Keratinocyte (primary cell): ENCODE data around the gene EPB41. TPM values are rescaled to one million over a fixed set of nuclear protein-coding genes. Genes with fewer than 3 reads are reported as not detected.

Source experiments
- DNase-seq: peaks from one replicate; pipeline ENCODE4 v3.0.0-alpha.2; 2011; ENCODE audit warnings: low read depth, missing footprints, low spot score
- FAIRE-seq: peaks from 2 replicates; lab custom pipeline; 2011; peaks lifted over from hg19 to GRCh38; lab: Jason Lieb, UNC
- H2AFZ ChIP-seq: 2 replicates; pipeline ENCODE4 v1.6.0; 2012; ENCODE audit warnings: low read length, control low read depth, inconsistent platforms; ENCODE audit not compliant: control insufficient read depth
- H3K27ac ChIP-seq: 2 replicates; pipeline ENCODE4 v1.5.1; 2011; ENCODE audit warnings: low read length; ENCODE audit not compliant: control insufficient read depth, insufficient read depth
- H3K27me3 ChIP-seq: 3 replicates; pipeline ENCODE4 v1.6.0; 2011; ENCODE audit warnings: low read length; ENCODE audit not compliant: control insufficient read depth, insufficient read depth; ENCODE audit errors: extremely low read depth
- H3K36me3 ChIP-seq, 2 experiments: 2 replicates in 1 of 2; 3 replicates in 1 of 2; pipeline ENCODE4 v1.5.1; 2011; ENCODE audit warnings: low read length in 2 of 2, mild to moderate bottlenecking in 1 of 2; ENCODE audit not compliant: control insufficient read depth in 2 of 2, insufficient read depth in 2 of 2; ENCODE audit errors: extremely low read depth in 1 of 2
- H3K4me1 ChIP-seq: 3 replicates; pipeline ENCODE4 v1.5.1; 2011; ENCODE audit warnings: low read length; ENCODE audit not compliant: control insufficient read depth, insufficient read depth; ENCODE audit errors: extremely low read depth
- H3K4me2 ChIP-seq: 3 replicates; pipeline ENCODE4 v1.6.0; 2011; ENCODE audit warnings: low read depth, low read length; ENCODE audit not compliant: control insufficient read depth, insufficient read depth; ENCODE audit errors: extremely low read depth
- H3K4me3 ChIP-seq, 3 experiments: fragments of 200-600 bp in 1 of 3; sonication (generic) in 1 of 3; 2 replicates in 2 of 3; 3 replicates in 1 of 3; pipeline ENCODE4 v1.5.1; 2011 to 2016; ENCODE audit warnings: low read length in 3 of 3, mild to moderate bottlenecking in 3 of 3, control low read depth in 2 of 3, inconsistent platforms in 1 of 3, low read depth in 1 of 3, mixed read lengths in 1 of 3, mixed run types in 1 of 3, moderate library complexity in 1 of 3; ENCODE audit not compliant: control insufficient read depth in 2 of 3, insufficient read depth in 2 of 3; ENCODE audit errors: extremely low read depth in 1 of 3
- H3K79me2 ChIP-seq: 2 replicates; pipeline ENCODE4 v1.6.0; 2012; ENCODE audit warnings: low read length; ENCODE audit not compliant: control insufficient read depth, insufficient read depth
- H3K9ac ChIP-seq: 3 replicates; pipeline ENCODE4 v1.6.0; 2011; ENCODE audit warnings: low read length; ENCODE audit not compliant: control insufficient read depth, insufficient read depth; ENCODE audit errors: extremely low read depth
- H3K9me1 ChIP-seq: 3 replicates; pipeline ENCODE4 v1.6.0; 2011; ENCODE audit warnings: low read length; ENCODE audit not compliant: control insufficient read depth, insufficient read depth; ENCODE audit errors: extremely low read depth
- H3K9me3 ChIP-seq: 2 replicates; pipeline ENCODE4 v1.5.1; 2012; ENCODE audit warnings: low read depth, low read length; ENCODE audit not compliant: control insufficient read depth
- H4K20me1 ChIP-seq: 3 replicates; pipeline ENCODE4 v1.6.0; 2011; ENCODE audit warnings: low read length; ENCODE audit not compliant: control insufficient read depth, insufficient read depth; ENCODE audit errors: extremely low read depth
- CTCF ChIP-seq, 3 experiments: IDR thresholded peaks in 1 of 3; conservative IDR thresholded peaks in 1 of 3; optimal IDR thresholded peaks in 1 of 3; 2 replicates in 2 of 3; 3 replicates in 1 of 3; pipeline versions ENCODE3 to v1.5.1; 2011; ENCODE audit warnings: low read length in 3 of 3, mild to moderate bottlenecking in 3 of 3, moderate library complexity in 2 of 3, control low read depth in 1 of 3, inconsistent platforms in 1 of 3; ENCODE audit not compliant: insufficient read depth in 2 of 3; ENCODE audit errors: extremely low read depth in 1 of 3
- EZH2 ChIP-seq: IDR thresholded peaks from one replicate; pipeline ENCODE4 v1.6.1; 2012; ENCODE audit warnings: inconsistent platforms, mild to moderate bottlenecking, low read length, moderate library complexity
- dilution Hi-C: fragments of 300-500 bp; cut with MboI; formaldehyde crosslinking; loops from one replicate; pipeline ENCODE4 v1.7.0; 2020; ENCODE audit warnings: low sequenced_read_pairs; ENCODE audit not compliant: extremely low pct_ligation_motif_present
- polyA plus RNA-seq, 5 experiments: library from polyadenylated mRNA; depleted of rRNA in 3 of 5; stranded (reverse) in 3 of 5; stranded (forward) in 1 of 5; unstranded in 1 of 5; fragments of >200 nt; gene quantifications; 1 replicate in 1 of 5; 2 replicates in 3 of 5; 3 replicates in 1 of 5; pipeline versions ENCODE4 v1.2.1 to v1.2.3, GENCODE V29; 2011 to 2012; ENCODE audit warnings: missing spikeins in 2 of 5, low read depth in 1 of 5, low replicate concordance in 1 of 5

EPB41 gene
- polyA plus RNA-seq, 1 donor (not counting 4 experiments of a cell fraction or from before 2014, with no cell fraction given), result 21.1 TPM

- no peak for TF ChIP-seq EZH2
- no peak for TF ChIP-seq CTCF (optimal IDR thresholded peaks at IDR 0.05 in 1 of 3, IDR thresholded peaks at IDR 0.05 in 1 of 3, conservative IDR thresholded peaks at IDR 0.05 in 1 of 3; ENCODE audit: extremely low read depth in 1 of 3, insufficient read depth in 2 of 3, low read length in 3 of 3)
- no peak for DNase-seq
- no peaks in the 10 kb centered on the region for H4K20me1 ChIP-seq
- H3K9me1 ChIP-seq, result no peaks in the 10 kb centered on the region
- no peak overlapping the region for H3K4me3 ChIP-seq
- H3K9ac ChIP-seq, result no peak overlapping the region
- H3K79me2 ChIP-seq, result peaks cover 2% of the 10 kb centered on the region
- H2AFZ ChIP-seq, result no peak overlapping the region
- H3K9me3 ChIP-seq, result no peaks in the 10 kb centered on the region
- H3K4me2 ChIP-seq, result no peak overlapping the region
- H3K36me3 ChIP-seq, result no peaks in the 10 kb centered on the region
- no peak overlapping the region for H3K27ac ChIP-seq
- no peak for FAIRE-seq
- no peaks in the 10 kb centered on the region for H3K27me3 ChIP-seq
- H3K4me1 ChIP-seq, result no peaks in the 10 kb centered on the region
- dilution Hi-C loops, result no loop called here
Measured at GRCh38 chr1:28933918-28934317, 19.5 kb downstream of the EPB41 start.

GRCh38 chr1:28934676-28935075 is 20.3 kb downstream of the EPB41 start:
- Histone ChIP-seq H3K27ac (no peak overlapping the region), H4K20me1 (no peaks in the 10 kb centered on the region), H3K36me3 (no peaks in the 10 kb centered on the region), H3K4me2 (no peak overlapping the region), H2AFZ (no peak overlapping the region), H3K4me3 (no peak overlapping the region), H3K9me1 (no peaks in the 10 kb centered on the region), H3K27me3 (no peaks in the 10 kb centered on the region), H3K9ac (no peak overlapping the region), H3K79me2 (peaks cover 2% of the 10 kb centered on the region), H3K4me1 (no peaks in the 10 kb centered on the region), H3K9me3 (no peaks in the 10 kb centered on the region)
- FAIRE-seq (no peak), DNase-seq (no peak)
- dilution Hi-C loops, result no loop called here
- no peak for TF ChIP-seq EZH2
- TF ChIP-seq CTCF (optimal IDR thresholded peaks at IDR 0.05 in 1 of 3, IDR thresholded peaks at IDR 0.05 in 1 of 3, conservative IDR thresholded peaks at IDR 0.05 in 1 of 3; ENCODE audit: extremely low read depth in 1 of 3, insufficient read depth in 2 of 3, low read length in 3 of 3), result no peak
